GM23338 (cell line): Measurements from ENCODE around the gene UTP11. TPM values are rescaled to one million over a fixed set of nuclear protein-coding genes. Genes with fewer than 3 reads are reported as not detected.
"Not testable (repeated sequence)": the region's sequence is repeated elsewhere in the genome, so short reads cannot be mapped to it uniquely, and the experiment has no call there.

Experiments used
- ATAC-seq: fragments of 200-7000 bp; cut with Tn5 transposase; 3 replicates; pipeline ENCODE4 v1.9.1; 2020
- DNase-seq: peaks from one replicate; pipeline ENCODE4 v3.0.0-alpha.2; 2015; ENCODE audit warnings: low spot score
- H2AFZ ChIP-seq: fragments of 200-600 bp; sonication (generic); 2 replicates; pipeline ENCODE4 v1.8.0; 2016; ENCODE audit warnings: antibody characterized with exemption, mild to moderate bottlenecking, moderate library complexity
- H3F3A ChIP-seq: fragments of 200-600 bp; sonication (generic); replicated peaks from 2 replicates; pipeline ENCODE4 v1.8.0; 2017; ENCODE audit warnings: antibody characterized with exemption, mixed run types, low read depth
- H3K27ac ChIP-seq: fragments of 200-600 bp; sonication (generic); 2 replicates; pipeline ENCODE4 v1.6.1; 2016; ENCODE audit warnings: low read depth
- H3K27me3 ChIP-seq: fragments of 200-600 bp; sonication (generic); 2 replicates; pipeline ENCODE4 v1.8.0; 2016; ENCODE audit warnings: mild to moderate bottlenecking, mixed run types, moderate library complexity; ENCODE audit not compliant: insufficient read depth
- H3K36me3 ChIP-seq: fragments of 200-600 bp; sonication (generic); 2 replicates; pipeline ENCODE4 v1.8.0; 2016; ENCODE audit warnings: mild to moderate bottlenecking; ENCODE audit not compliant: insufficient read depth
- H3K4me1 ChIP-seq: fragments of 200-600 bp; sonication (generic); 2 replicates; pipeline ENCODE4 v1.8.0; 2016; ENCODE audit warnings: mild to moderate bottlenecking, moderate library complexity; ENCODE audit not compliant: insufficient read depth
- H3K4me2 ChIP-seq: fragments of 200-600 bp; sonication (generic); 2 replicates; pipeline ENCODE4 v1.7.1; 2017; ENCODE audit warnings: mixed run types
- H3K4me3 ChIP-seq: fragments of 200-600 bp; sonication (generic); 2 replicates; pipeline ENCODE4 v1.6.1; 2016; ENCODE audit warnings: mixed run types
- H3K79me2 ChIP-seq: fragments of 200-600 bp; sonication (generic); replicated peaks from 2 replicates; pipeline ENCODE4 v1.8.0; 2017; ENCODE audit warnings: mild to moderate bottlenecking; ENCODE audit not compliant: insufficient read depth
- H3K9me2 ChIP-seq: fragments of 200-600 bp; sonication (generic); 2 replicates; pipeline ENCODE4 v1.8.0; 2017; ENCODE audit not compliant: insufficient read depth
- H4K20me1 ChIP-seq: fragments of 200-600 bp; sonication (generic); replicated peaks from 2 replicates; pipeline ENCODE4 v1.8.0; 2017; ENCODE audit warnings: mild to moderate bottlenecking; ENCODE audit not compliant: insufficient read depth
- H3K27ac Mint-ChIP-seq: 2 replicates; pipeline ENCODE4 v1.8.0; 2020; ENCODE audit warnings: inconsistent platforms, mild to moderate bottlenecking, moderate library complexity, mixed read lengths
- H3K27me3 Mint-ChIP-seq: 3 replicates; pipeline ENCODE4 v1.8.0; 2022; ENCODE audit warnings: low read depth, mild to moderate bottlenecking, moderate library complexity, mixed read lengths, inconsistent platforms; ENCODE audit not compliant: insufficient read depth, poor library complexity
- H3K36me3 Mint-ChIP-seq: 3 replicates; pipeline ENCODE4 v1.8.0; 2021; ENCODE audit warnings: low read depth, mild to moderate bottlenecking, inconsistent platforms, moderate library complexity, mixed read lengths
- H3K4me1 Mint-ChIP-seq: 3 replicates; pipeline ENCODE4 v1.8.0; 2020; ENCODE audit warnings: mild to moderate bottlenecking, inconsistent platforms, mixed read lengths
- H3K4me3 Mint-ChIP-seq: 3 replicates; pipeline ENCODE4 v1.8.0; 2021; ENCODE audit warnings: moderate library complexity, mild to moderate bottlenecking, inconsistent platforms, mixed read lengths
- H3K9me3 Mint-ChIP-seq: 3 replicates; pipeline ENCODE4 v1.8.0; 2020; ENCODE audit warnings: moderate library complexity, mild to moderate bottlenecking, inconsistent platforms, mixed read lengths
- EZH2 ChIP-seq: fragments of 200-600 bp; sonication (generic); IDR thresholded peaks from one replicate; pipeline ENCODE4 v1.8.0; 2017; ENCODE audit warnings: antibody characterized with exemption, mild to moderate bottlenecking, low read depth; ENCODE audit not compliant: unreplicated experiment
- ZNF331 ChIP-seq: fragments of 250-450 bp; sonication (Bioruptor Pico); IDR thresholded peaks from 2 replicates; pipeline ENCODE4 v1.5.0; 2020; ENCODE audit warnings: low read depth, mild to moderate bottlenecking, moderate library complexity
- ZNF462 ChIP-seq: fragments of 250-450 bp; sonication (Bioruptor Pico); IDR thresholded peaks from 2 replicates; pipeline ENCODE4 v1.5.0; 2020; ENCODE audit warnings: mild to moderate bottlenecking, moderate library complexity
- polyA plus RNA-seq: library from polyadenylated mRNA; unstranded; fragments of >200 nt; fragmentation: Nextera tagmentation; extraction: Ambion mirVana; gene quantifications from 2 replicates; pipeline ENCODE4 v1.2.1, GENCODE V29; 2016
- total RNA-seq: library from RNA; depleted of rRNA; stranded (reverse); fragments of >200 nt; shearing (Covaris generic); gene quantifications from 2 replicates; pipeline ENCODE4 v1.2.3, GENCODE V29; 2014
- TF ChIP-seq, protein P1 (sequence below), 2 experiments: fragments of 200-600 bp in 1 of 2; sonication (generic) in 1 of 2; conservative IDR thresholded peaks; 2 replicates each; pipeline versions ENCODE4 v1.5.1 to v1.6.1; 2016 to 2017; ENCODE audit warnings: antibody characterized with exemption in 2 of 2, low read depth in 2 of 2, mild to moderate bottlenecking in 2 of 2, moderate library complexity in 1 of 2

UTP11 gene
- total and polyA plus RNA-seq, 2 experiments from 2014 or later: 67.8 to 105 TPM

DNA sequence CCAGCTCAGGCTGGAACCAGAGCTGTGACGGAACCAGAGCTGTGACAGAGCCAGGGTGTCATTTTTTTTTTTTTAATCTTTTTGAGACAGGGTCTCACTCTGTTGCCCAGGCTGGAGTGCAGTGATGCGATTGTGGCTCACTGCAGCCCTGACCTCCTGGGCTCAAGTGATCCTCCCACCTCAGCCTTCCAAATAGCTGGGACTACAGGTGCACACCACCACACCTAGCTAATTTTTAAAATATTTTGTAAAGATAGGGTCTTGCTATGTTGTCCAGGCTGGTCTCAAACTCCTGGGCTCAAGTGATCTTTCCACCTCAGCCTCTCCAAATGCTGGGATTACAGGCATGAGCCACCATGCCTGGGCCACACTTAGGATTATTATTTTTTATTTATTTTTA lies 20.5 kb downstream of the UTP11 start:
- not testable (repeated sequence) for ATAC-seq, H4K20me1 ChIP-seq

DNA sequence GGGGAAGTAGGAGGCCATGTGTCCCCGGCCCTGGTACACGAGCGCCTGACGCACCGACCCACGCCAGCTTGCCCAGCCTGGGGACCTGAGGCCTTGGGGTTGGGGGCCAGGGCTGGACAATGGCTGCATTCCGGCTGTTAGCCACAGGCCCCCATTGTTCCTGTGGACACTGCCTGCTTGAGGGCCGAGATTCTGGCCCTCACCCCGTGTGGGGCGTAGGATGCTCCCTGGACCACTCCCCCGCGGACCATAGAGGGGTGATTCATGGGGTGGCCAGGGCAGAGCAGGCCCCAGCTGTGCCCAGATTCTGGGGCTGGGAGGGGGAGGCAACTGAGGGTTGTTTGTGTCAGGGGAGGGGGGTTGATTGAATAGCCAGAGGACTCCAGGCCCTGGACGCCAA lies 22.3 kb downstream of the UTP11 start:
- Mint-ChIP-seq H3K27me3 (peaks cover 7% of the 10 kb centered on the region), H3K4me1 (peaks cover 15% of the 10 kb centered on the region), H3K4me3 (no peak overlapping the region), H3K36me3 (peaks cover 14% of the 10 kb centered on the region), H3K9me3 (peaks cover 4% of the 10 kb centered on the region), H3K27ac (no peak overlapping the region)
- Histone ChIP-seq H2AFZ (no peak overlapping the region), H3K9me2 (no peaks in the 10 kb centered on the region; the same call in 1 of the 2 replicates), H3K4me2 (no peak overlapping the region), H3F3A (0 out of 2 replicates have a peak, but pooled peaks cover 2% of the 10 kb centered on the region), H3K4me3 (no peak overlapping the region), H3K79me2 (no peaks in the 10 kb centered on the region), H3K27me3 (no peaks in the 10 kb centered on the region), H3K4me1 (peaks cover 10% of the 10 kb centered on the region), H3K27ac (no peak overlapping the region), H3K36me3 (no peaks in the 10 kb centered on the region), H4K20me1 (no peaks in the 10 kb centered on the region)
- DNase-seq (no peak), ATAC-seq (no peak)
- TF ChIP-seq, protein P1, sequence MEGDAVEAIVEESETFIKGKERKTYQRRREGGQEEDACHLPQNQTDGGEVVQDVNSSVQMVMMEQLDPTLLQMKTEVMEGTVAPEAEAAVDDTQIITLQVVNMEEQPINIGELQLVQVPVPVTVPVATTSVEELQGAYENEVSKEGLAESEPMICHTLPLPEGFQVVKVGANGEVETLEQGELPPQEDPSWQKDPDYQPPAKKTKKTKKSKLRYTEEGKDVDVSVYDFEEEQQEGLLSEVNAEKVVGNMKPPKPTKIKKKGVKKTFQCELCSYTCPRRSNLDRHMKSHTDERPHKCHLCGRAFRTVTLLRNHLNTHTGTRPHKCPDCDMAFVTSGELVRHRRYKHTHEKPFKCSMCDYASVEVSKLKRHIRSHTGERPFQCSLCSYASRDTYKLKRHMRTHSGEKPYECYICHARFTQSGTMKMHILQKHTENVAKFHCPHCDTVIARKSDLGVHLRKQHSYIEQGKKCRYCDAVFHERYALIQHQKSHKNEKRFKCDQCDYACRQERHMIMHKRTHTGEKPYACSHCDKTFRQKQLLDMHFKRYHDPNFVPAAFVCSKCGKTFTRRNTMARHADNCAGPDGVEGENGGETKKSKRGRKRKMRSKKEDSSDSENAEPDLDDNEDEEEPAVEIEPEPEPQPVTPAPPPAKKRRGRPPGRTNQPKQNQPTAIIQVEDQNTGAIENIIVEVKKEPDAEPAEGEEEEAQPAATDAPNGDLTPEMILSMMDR (conservative IDR thresholded peaks at IDR 0.05; ENCODE audit: low read depth in 2 of 2): no peak
- TF ChIP-seq EZH2 (no peak), ZNF462 (no peak), ZNF331 (CRISPR knock-in tag) (no peak)

More for the DNA sequence above, 20.5 kb downstream of the UTP11 start:
- Histone ChIP-seq H3K4me1 (peaks cover 29% of the 10 kb centered on the region), H3F3A (peaks cover 14% of the 10 kb centered on the region; the same call in 1 of the 2 replicates)
- not testable (repeated sequence) for H3K4me2 ChIP-seq, H3K27ac ChIP-seq, H3K4me3 Mint-ChIP-seq, DNase-seq, H3K27ac Mint-ChIP-seq, H2AFZ ChIP-seq, H3K4me3 ChIP-seq, H3K9me3 Mint-ChIP-seq, H3K79me2 ChIP-seq, H3K36me3 Mint-ChIP-seq, H3K36me3 ChIP-seq, H3K27me3 ChIP-seq, H3K9me2 ChIP-seq
- H3K27me3 Mint-ChIP-seq: peaks cover 10% of the 10 kb centered on the region
- H3K4me1 Mint-ChIP-seq: peaks cover 34% of the 10 kb centered on the region
